BJ (cell line): Measurements from ENCODE around the gene ZNF574. TPM values are rescaled to one million over a fixed set of nuclear protein-coding genes. Genes with fewer than 3 reads are reported as not detected.

Experiments
- CTCF ChIA-PET: fragments of 350-600 bp; formaldehyde crosslinking; extraction: SDS; loops from one replicate; lab custom pipeline; 2021; ENCODE audit warnings: antibody characterized with exemption, inconsistent platforms; lab: Yijun Ruan, JAX
- POLR2A ChIA-PET: fragments of 300-600 bp; sonication (Branson Sonifier 250); formaldehyde crosslinking; extraction: SDS; loops from one replicate; lab custom pipeline; 2021; ENCODE audit warnings: antibody characterized with exemption; lab: Charles Lee
- DNase-seq: peaks from one replicate; pipeline ENCODE4 v3.0.0-alpha.2; 2011; ENCODE audit warnings: low read depth
- H3K27me3 ChIP-seq: 2 replicates; pipeline ENCODE4 v1.6.0; 2011; ENCODE audit warnings: low read length; ENCODE audit not compliant: control insufficient read depth, insufficient read depth
- H3K36me3 ChIP-seq: 2 replicates; pipeline ENCODE4 v1.5.1; 2011; ENCODE audit warnings: low read length; ENCODE audit not compliant: control insufficient read depth, insufficient read depth
- H3K4me3 ChIP-seq: 2 replicates; pipeline ENCODE4 v1.5.1; 2011; ENCODE audit warnings: low read depth, mild to moderate bottlenecking, control low read depth, low read length
- polyA plus RNA-seq: library from polyadenylated mRNA; depleted of rRNA; stranded (reverse); fragments of >200 nt; gene quantifications from 2 replicates; pipeline ENCODE4 v1.2.3, GENCODE V29; 2011
- TF ChIP-seq, protein P1 (sequence below): IDR thresholded peaks from 2 replicates; pipeline ENCODE4 v1.5.1; 2011; ENCODE audit warnings: low read depth, mild to moderate bottlenecking, control low read depth, inconsistent platforms, low read length, moderate library complexity; ENCODE audit not compliant: insufficient read depth

Gene ZNF574
- polyA plus RNA-seq, 1 experiment: 10.4 TPM

DNA sequence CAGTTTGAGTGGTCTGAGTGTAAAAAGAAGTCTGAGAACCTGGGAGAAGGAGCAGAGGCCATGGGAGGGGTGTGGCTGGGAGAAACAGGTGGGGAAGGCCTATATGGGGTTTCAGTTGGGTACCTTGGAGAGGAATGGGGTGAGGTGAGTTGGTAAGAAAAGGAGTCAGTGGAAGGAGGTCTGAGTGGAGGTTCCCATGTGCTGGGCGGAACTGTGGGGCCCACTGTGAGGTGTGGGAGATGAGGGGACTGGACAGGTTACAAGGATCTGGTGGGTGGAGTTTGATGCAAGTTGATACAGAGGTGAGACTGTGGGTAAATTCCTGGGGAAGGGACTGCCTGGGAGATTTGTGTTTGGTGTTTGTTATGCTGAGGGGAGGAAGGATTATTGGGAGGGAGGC is 2.1 kb downstream of the ZNF574 start:
- no peaks in the 10 kb centered on the region for H3K27me3 ChIP-seq
- H3K4me3 ChIP-seq: no peak overlapping the region
- POLR2A ChIA-PET: interaction anchor here (0.7 kb wide), 1 partner anchor 22 kb away, joined by 3 read pairs; no protein-coding TSS in a partner anchor
- no peak for DNase-seq
- CTCF ChIA-PET: interaction anchor here (1.1 kb wide), 1 partner anchor 14 kb away, joined by 3 read pairs; no protein-coding TSS in a partner anchor
- TF ChIP-seq, protein P1, sequence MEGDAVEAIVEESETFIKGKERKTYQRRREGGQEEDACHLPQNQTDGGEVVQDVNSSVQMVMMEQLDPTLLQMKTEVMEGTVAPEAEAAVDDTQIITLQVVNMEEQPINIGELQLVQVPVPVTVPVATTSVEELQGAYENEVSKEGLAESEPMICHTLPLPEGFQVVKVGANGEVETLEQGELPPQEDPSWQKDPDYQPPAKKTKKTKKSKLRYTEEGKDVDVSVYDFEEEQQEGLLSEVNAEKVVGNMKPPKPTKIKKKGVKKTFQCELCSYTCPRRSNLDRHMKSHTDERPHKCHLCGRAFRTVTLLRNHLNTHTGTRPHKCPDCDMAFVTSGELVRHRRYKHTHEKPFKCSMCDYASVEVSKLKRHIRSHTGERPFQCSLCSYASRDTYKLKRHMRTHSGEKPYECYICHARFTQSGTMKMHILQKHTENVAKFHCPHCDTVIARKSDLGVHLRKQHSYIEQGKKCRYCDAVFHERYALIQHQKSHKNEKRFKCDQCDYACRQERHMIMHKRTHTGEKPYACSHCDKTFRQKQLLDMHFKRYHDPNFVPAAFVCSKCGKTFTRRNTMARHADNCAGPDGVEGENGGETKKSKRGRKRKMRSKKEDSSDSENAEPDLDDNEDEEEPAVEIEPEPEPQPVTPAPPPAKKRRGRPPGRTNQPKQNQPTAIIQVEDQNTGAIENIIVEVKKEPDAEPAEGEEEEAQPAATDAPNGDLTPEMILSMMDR: no peak
- H3K36me3 ChIP-seq: peaks cover 25% of the 10 kb centered on the region

DNA sequence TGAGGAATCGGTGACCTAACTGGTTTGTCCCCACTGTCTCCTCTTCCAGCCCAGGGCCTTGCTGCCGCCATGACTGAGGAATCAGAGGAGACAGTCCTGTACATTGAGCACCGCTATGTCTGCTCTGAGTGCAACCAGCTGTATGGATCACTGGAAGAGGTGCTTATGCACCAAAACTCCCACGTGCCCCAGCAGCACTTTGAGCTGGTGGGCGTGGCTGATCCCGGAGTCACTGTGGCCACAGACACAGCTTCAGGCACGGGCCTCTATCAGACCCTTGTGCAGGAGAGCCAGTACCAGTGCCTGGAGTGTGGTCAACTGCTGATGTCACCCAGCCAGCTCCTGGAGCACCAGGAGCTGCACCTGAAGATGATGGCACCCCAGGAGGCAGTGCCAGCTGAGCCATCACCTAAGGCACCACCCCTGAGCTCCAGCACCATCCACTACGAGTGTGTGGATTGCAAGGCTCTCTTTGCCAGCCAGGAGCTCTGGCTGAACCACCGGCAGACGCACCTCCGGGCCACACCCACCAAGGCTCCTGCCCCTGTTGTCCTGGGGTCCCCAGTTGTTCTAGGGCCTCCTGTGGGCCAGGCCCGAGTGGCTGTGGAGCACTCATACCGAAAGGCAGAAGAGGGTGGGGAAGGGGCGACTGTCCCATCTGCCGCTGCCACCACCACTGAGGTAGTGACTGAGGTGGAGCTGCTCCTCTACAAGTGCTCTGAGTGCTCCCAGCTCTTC is 2.7 kb downstream of the ZNF574 start:
- peaks cover 25% of the 10 kb centered on the region for H3K36me3 ChIP-seq
- TF ChIP-seq, protein P1: no peak
- CTCF ChIA-PET: interaction anchor here (0.8 to 1.1 kb wide), 3 partner anchors 13 to 106 kb away, joined by 3 to 5 read pairs (median 4); no protein-coding TSS in a partner anchor
- no peak overlapping the region for H3K4me3 ChIP-seq
- H3K27me3 ChIP-seq: no peaks in the 10 kb centered on the region
- POLR2A ChIA-PET: interaction anchor here (0.7 kb wide), 1 partner anchor 23 kb away, joined by 3 read pairs; no protein-coding TSS in a partner anchor
- DNase-seq: no peak

DNA sequence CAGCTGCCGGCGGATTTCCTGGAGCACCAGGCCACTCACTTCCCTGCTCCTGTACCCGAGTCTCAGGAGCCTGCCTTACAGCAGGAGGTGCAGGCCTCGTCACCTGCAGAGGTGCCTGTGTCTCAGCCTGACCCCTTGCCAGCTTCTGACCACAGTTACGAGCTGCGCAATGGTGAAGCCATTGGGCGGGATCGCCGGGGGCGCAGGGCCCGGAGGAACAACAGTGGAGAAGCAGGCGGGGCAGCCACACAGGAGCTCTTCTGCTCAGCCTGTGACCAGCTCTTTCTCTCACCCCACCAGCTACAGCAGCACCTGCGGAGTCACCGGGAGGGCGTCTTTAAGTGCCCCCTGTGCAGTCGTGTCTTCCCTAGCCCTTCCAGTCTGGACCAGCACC is 3.3 kb downstream of the ZNF574 start:
- CTCF ChIA-PET: interaction anchor here (0.8 to 0.9 kb wide), 2 partner anchors 82 to 106 kb away, joined by 4 to 5 read pairs; no protein-coding TSS in a partner anchor
- no peak overlapping the region for H3K4me3 ChIP-seq
- TF ChIP-seq, protein P1: no peak
- no peak for DNase-seq
- H3K36me3 ChIP-seq: peaks cover 25% of the 10 kb centered on the region
- POLR2A ChIA-PET: no interaction called here
- no peaks in the 10 kb centered on the region for H3K27me3 ChIP-seq

DNA sequence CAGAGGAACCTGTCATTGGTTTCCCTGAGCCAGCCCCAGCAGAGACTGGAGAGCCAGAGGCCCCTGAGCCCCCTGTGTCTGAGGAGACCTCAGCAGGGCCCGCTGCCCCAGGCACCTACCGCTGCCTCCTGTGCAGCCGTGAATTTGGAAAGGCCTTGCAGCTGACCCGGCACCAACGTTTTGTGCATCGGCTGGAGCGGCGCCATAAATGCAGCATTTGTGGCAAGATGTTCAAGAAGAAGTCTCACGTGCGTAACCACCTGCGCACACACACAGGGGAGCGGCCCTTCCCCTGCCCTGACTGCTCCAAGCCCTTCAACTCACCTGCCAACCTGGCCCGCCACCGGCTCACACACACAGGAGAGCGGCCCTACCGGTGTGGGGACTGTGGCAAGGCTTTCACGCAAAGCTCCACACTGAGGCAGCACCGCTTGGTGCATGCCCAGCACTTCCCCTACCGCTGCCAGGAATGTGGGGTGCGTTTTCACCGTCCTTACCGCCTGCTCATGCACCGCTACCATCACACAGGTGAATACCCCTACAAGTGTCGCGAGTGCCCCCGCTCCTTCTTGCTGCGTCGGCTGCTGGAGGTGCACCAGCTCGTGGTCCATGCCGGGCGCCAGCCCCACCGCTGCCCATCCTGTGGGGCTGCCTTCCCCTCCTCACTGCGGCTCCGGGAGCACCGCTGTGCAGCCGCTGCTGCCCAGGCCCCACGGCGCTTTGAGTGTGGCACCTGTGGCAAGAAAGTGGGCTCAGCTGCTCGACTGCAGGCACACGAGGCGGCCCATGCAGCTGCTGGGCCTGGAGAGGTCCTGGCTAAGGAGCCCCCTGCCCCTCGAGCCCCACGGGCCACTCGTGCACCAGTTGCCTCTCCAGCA is 4.2 kb downstream of the ZNF574 start:
- TF ChIP-seq, protein P1: no peak
- ChIA-PET CTCF (interaction anchor here (1.0 to 1.9 kb wide), 4 partner anchors 12 to 171 kb away, joined by 3 to 5 read pairs (median 4); partner anchors contain the start of gene POU2F2), POLR2A (no interaction called here)
- no peak overlapping the region for H3K4me3 ChIP-seq
- DNase-seq: no peak
- peaks cover 25% of the 10 kb centered on the region for H3K36me3 ChIP-seq
- H3K27me3 ChIP-seq: no peaks in the 10 kb centered on the region
